Hematopoietic multipotent progenitor cell treated with erythropoietin and hydrocortisone succinate and interleukin-3 and kit ligand, for 8 days (in vitro differentiated cells): ENCODE data around the gene MAPRE3.

Experiments
- DNase-seq: peaks from one replicate; pipeline ENCODE4 v3.0.0-alpha.2; 2015

MAPRE3 gene

GRCh38 chr2:27042985-27043634 is 72.7 kb downstream of the MAPRE3 start:
- DNase-seq: no peak

DNA sequence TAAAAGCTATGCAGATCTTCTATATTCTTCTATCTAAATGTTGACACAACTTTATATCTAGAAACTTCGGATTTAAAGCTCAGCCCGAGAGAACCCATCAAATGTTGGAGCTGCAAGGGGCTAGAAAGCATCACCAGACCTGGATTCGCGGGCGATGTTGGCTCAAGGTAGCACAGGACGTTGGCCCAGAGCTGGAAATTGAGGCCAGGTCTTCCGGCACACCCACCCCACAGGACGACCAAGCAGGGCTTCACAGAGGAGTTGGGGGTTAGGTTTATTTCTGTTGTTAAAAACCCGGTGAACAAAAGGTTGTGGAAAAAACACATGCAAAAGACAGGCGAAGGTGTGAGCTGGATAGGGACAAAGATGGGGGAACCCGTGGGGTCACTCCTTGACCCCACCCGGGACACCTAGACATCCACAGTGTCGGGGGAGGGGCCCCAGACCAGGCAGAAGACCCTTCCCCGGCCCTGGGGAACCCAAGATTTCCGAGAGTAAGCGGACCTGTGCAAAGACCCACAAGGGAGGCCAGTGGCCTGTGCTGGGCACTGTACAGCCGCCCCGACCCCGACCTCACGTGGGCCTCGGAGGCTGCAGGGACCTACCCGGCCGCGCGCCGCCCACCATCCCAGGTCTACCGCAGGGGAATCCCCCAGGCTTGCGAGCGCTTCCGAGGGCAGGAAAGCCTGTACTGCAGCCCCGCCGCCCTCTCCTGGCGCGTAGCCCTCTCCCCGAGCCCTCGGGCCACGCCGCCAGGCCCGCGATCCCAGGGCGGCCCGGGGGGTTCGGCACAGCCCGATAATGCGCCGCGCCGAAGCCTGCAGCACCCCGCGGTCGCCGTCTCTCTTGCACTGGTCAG is 79.2 kb downstream of the MAPRE3 start:
- no peak for DNase-seq

- peak; percentile 94 for DNase-seq
Measured at GRCh38 chr2:27050281-27050995, 80.0 kb downstream of the MAPRE3 start.

GRCh38 chr2:27050996-27051901 is 80.8 kb downstream of the MAPRE3 start, which contains the start of gene AGBL5:
Gene AGBL5, plus strand, starts transcription at chr2:27051668. Its CDS starts 1,291 bp downstream, at chr2:27052959.
- peak; percentile 96 for DNase-seq

GRCh38 chr2:27051902-27052645 is 81.6 kb downstream of the MAPRE3 start:
- DNase-seq: peak; percentile 16

DNA sequence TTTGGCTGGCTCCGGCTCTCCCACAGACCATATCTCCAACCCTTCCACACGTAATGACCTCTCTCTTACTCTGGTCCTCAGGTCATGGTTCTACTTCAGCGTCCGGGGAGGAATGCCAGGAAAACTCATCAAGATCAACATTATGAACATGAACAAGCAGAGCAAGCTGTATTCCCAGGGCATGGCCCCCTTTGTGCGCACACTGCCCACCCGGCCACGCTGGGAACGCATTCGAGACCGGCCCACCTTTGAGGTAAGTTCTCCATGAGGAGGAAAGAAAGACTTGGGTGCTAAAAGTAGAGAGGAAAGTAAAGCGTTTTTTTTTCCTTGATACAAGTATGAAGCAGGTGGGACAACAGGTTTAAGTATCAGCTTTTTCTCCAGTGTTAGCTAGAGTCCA is 82.9 kb downstream of the MAPRE3 start:
- no peak for DNase-seq

GRCh38 chr2:27053776-27054175 is 83.3 kb downstream of the MAPRE3 start:
- no peak for DNase-seq

DNA sequence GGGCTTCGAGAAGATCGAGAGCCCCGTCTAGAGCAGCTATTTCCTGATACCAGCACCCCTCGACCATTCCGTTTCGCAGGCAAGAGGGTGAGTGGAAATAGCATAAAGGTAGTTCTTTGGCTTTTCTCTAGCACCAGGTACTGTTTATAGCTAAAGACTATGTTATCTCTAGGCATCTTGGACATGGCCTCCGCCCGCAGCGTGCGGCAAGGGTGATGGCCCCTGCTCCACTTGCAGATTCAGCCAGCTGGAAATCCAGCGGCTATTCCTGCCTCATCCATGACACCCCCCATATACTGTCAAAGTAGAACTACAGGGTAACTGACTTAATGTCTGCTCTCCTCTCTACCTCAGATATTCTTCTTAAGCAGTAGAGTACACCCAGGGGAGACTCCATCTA is 84.3 kb downstream of the MAPRE3 start:
- no peak for DNase-seq

DNA sequence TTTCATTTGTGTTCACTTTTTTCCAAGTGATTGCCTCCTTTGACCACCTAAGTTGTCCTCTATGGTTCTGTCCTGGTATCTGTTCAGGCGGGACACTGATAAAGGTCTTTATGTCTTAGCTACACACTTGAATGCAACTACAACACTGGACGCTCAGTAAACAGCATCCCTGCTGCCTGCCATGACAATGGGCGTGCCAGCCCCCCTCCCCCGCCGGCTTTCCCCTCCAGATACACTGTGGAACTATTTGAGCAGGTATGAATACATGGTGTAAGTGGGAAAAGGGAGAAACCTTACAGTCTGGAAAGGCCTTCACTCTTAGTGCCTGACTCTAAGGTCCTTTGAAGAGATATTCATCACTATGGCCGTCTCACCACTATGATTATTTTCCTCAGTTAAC is 86.7 kb downstream of the MAPRE3 start:
- DNase-seq: no peak

- no peak for DNase-seq
Measured at GRCh38 chr2:27058210-27058609, 87.8 kb downstream of the MAPRE3 start.

- DNase-seq: no peak
Measured at GRCh38 chr2:27059141-27059820, 88.8 kb downstream of the MAPRE3 start.

GRCh38 chr2:27060323-27060722 is 89.9 kb downstream of the MAPRE3 start:
- DNase-seq: no peak

- no peak for DNase-seq
Measured at GRCh38 chr2:27065128-27065527, 94.7 kb downstream of the MAPRE3 start.

DNA sequence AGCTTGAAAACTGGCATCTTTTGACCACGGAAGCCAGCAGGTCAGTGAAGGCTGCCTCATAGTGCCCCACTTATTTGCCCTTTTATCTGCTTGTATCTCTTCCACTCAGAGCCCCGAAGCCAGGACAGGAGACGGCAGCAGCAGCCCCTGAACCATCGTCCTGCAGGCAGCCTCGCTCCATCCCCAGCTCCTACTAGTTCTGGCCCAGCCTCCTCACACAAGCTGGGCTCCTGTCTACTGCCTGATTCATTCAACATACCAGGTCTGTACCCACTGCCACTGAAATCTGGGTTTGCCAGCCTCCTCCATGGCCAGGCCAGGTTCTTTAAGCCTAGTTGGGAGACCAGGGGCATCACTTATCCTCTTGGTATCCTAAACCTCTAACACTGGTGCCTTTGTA is 96.9 kb downstream of the MAPRE3 start:
- DNase-seq: no peak

DNA sequence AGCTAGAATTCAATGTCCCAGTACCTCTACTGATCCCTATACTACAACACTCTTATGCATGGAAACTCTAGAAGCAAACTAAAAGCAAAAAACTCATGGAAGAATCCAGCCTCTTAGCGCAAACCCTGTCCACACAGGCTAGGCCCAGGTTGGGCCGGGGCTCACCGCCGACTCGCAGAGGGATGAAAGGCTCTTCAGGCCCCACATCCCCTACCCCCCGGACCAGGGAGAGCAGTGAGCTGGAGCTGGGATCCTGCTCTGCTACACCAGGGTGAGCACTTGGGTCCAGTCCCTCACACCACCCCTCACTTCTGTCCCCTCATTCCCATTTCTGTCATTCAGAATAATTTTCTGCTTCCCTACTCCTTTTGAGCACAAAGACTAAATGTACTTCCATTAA is 99.0 kb downstream of the MAPRE3 start:
- no peak for DNase-seq

GRCh38 chr2:27069961-27070618 is 99.7 kb downstream of the MAPRE3 start:
- DNase-seq: no peak

GRCh38 chr2:27070653-27071276 is 100.3 kb downstream of the MAPRE3 start:
- no peak for DNase-seq

DNA sequence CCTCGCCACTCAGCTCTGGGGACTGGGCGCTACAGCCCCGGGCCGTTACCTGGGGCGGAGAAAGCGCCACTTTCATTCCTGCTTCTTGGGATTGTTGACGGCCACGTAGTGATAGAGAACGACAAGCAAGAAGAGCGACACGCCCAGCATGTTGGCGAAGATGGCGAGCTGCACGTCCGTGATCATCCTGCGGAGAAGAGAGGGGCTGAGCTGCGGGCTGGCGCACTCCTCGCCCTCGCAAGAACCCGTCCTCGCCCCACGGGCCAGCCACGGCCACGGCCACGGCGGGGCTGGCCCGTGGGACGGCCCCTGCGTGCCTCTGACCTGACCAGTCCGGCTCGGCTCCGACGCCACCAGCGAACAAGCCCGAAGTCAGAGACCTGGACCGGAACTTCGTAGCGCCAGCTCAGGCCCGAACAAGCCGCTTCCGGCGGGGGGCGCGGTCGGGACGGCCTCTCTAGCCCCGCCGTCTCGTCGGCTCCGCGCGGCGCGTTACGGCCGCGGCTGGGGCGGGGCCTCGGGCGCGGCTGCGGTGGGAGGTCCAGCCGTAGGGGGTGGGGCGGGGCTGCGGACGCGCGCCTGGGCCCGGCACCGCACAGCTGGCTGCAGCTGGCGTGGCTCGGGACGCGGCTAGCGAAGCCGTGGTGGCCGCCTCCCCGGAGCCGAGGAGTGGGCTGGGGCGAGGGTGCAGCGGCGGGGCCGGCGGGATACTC is 101.0 kb downstream of the MAPRE3 start, which contains the start of gene OST4:
Gene OST4 (minus strand): TSS at position 378 of the 713 bp plus-strand sequence.
- DNase-seq: peak; percentile 93
